ENCODE results near the gene ATL1. TPM values are rescaled to one million over a fixed set of nuclear protein-coding genes. Genes with fewer than 3 reads are reported as not detected.

The ATL1 gene
- total and polyA plus RNA-seq, 2 experiments from 2014 or later = 3.5 to 7.0 TPM

- H3K9me3 Mint-ChIP-seq = no peaks in the 10 kb centered on the region
- no peaks in the 10 kb centered on the region for H3F3A ChIP-seq (replicated peaks; ENCODE audit: low read depth)
- no peak overlapping the region for H3K27ac Mint-ChIP-seq
- H3K27me3 Mint-ChIP-seq (ENCODE audit: insufficient read depth, low read depth, poor library complexity) = peaks cover 2% of the 10 kb centered on the region
- H3K36me3 ChIP-seq (ENCODE audit: insufficient read depth) = no peaks in the 10 kb centered on the region
- H3K4me3 Mint-ChIP-seq = no peak overlapping the region
- H3K79me2 ChIP-seq (replicated peaks; ENCODE audit: insufficient read depth) = no peaks in the 10 kb centered on the region
- no peak overlapping the region for H2AFZ ChIP-seq
- no peaks in the 10 kb centered on the region for H3K36me3 Mint-ChIP-seq (ENCODE audit: low read depth)
- no peaks in the 10 kb centered on the region for H3K9me2 ChIP-seq (ENCODE audit: insufficient read depth)
- H3K4me1 ChIP-seq (ENCODE audit: insufficient read depth) = peaks cover 13% of the 10 kb centered on the region
- ATAC-seq (no peak), DNase-seq (ENCODE audit: low spot score) (no peak)
- no peak overlapping the region for H3K4me3 ChIP-seq
- no peak overlapping the region for H3K4me2 ChIP-seq
- TF ChIP-seq CREB1 (CRISPR knock-in tag; IDR thresholded peaks at IDR 0.05; ENCODE audit: low read depth) (no peak), ETS1 (IDR thresholded peaks at IDR 0.05) (no peak), NANOG (IDR thresholded peaks at IDR 0.05; ENCODE audit: borderline replicate concordance) (no peak), STAT1 (IDR thresholded peaks at IDR 0.05; ENCODE audit: unreplicated experiment) (no peak), JUNB (IDR thresholded peaks at IDR 0.05; ENCODE audit: unreplicated experiment) (no peak), ZNF114 (CRISPR knock-in tag; IDR thresholded peaks at IDR 0.05) (no peak), CTCF (conservative IDR thresholded peaks at IDR 0.05; ENCODE audit: low read depth in 2 of 2) (no peak), EZH2phosphoT487 (IDR thresholded peaks at IDR 0.05; ENCODE audit: unreplicated experiment) (no peak), EZH2 (IDR thresholded peaks at IDR 0.05; ENCODE audit: low read depth, unreplicated experiment) (no peak), ZNF331 (CRISPR knock-in tag; IDR thresholded peaks at IDR 0.05; ENCODE audit: low read depth) (no peak), POLR2AphosphoS5 (IDR thresholded peaks at IDR 0.05; ENCODE audit: low read depth) (no peak), ZNF462 (CRISPR knock-in tag; IDR thresholded peaks at IDR 0.05) (no peak)
- TF ChIP-seq, protein P1, sequence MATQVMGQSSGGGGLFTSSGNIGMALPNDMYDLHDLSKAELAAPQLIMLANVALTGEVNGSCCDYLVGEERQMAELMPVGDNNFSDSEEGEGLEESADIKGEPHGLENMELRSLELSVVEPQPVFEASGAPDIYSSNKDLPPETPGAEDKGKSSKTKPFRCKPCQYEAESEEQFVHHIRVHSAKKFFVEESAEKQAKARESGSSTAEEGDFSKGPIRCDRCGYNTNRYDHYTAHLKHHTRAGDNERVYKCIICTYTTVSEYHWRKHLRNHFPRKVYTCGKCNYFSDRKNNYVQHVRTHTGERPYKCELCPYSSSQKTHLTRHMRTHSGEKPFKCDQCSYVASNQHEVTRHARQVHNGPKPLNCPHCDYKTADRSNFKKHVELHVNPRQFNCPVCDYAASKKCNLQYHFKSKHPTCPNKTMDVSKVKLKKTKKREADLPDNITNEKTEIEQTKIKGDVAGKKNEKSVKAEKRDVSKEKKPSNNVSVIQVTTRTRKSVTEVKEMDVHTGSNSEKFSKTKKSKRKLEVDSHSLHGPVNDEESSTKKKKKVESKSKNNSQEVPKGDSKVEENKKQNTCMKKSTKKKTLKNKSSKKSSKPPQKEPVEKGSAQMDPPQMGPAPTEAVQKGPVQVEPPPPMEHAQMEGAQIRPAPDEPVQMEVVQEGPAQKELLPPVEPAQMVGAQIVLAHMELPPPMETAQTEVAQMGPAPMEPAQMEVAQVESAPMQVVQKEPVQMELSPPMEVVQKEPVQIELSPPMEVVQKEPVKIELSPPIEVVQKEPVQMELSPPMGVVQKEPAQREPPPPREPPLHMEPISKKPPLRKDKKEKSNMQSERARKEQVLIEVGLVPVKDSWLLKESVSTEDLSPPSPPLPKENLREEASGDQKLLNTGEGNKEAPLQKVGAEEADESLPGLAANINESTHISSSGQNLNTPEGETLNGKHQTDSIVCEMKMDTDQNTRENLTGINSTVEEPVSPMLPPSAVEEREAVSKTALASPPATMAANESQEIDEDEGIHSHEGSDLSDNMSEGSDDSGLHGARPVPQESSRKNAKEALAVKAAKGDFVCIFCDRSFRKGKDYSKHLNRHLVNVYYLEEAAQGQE (IDR thresholded peaks at IDR 0.05; ENCODE audit: unreplicated experiment) = no peak
- H3K27ac ChIP-seq (ENCODE audit: low read depth) = no peak overlapping the region
- H3K27me3 ChIP-seq (ENCODE audit: insufficient read depth) = no peaks in the 10 kb centered on the region
- peaks cover 10% of the 10 kb centered on the region; the same call in 1 of the 3 replicates for H3K4me1 Mint-ChIP-seq
- no peaks in the 10 kb centered on the region for H4K20me1 ChIP-seq (replicated peaks; ENCODE audit: insufficient read depth)
Measured at GRCh38 chr14:50590464-50590863, 30.5 kb downstream of the ATL1 start.

Data from GM23338 (cell line).